Measurements from ENCODE around the gene TMEM242. TPM values are rescaled to one million over a fixed set of nuclear protein-coding genes. Genes with fewer than 3 reads are reported as not detected.

Gene TMEM242
- total and polyA plus RNA-seq, 2 of the 4 experiments (the other 2 are of a cell fraction): 2.3 to 4.6 TPM

- peaks cover 10 to 27% of the 10 kb centered on the region in 2 experiments; a peak in 3 of 4 replicates for H3K79me1 ChIP-seq (ENCODE audit: low read depth in 1 of 2, low read length in 2 of 2)
- no peak overlapping the region for H2AFZ ChIP-seq (replicated peaks; ENCODE audit: low read length, poor library complexity)
- H2BK120ac ChIP-seq (ENCODE audit: low read depth, low read length): no peak overlapping the region
- no peak overlapping the region for H2AK9ac ChIP-seq (replicated peaks; ENCODE audit: low read depth, low read length, poor library complexity)
- no peaks in the 10 kb centered on the region for H3K9me3 ChIP-seq (ENCODE audit: control insufficient read depth, insufficient read depth, low read length)
- H3K36me3 ChIP-seq (ENCODE audit: control insufficient read depth, insufficient read depth, low read length): 0 out of 2 replicates have a peak, but pooled peaks cover 1% of the 10 kb centered on the region
- no peak overlapping the region for H4K8ac ChIP-seq (ENCODE audit: low read depth in 2 of 2, low read length in 2 of 2)
- no peak overlapping the region for H2AK5ac ChIP-seq (ENCODE audit: low read depth, low read length)
- intact Hi-C loops (cut with micrococcal nuclease) (no loop called here), in situ Hi-C loops (cut with MboI; ENCODE audit: low sequenced_read_pairs) (no loop called here), dilution Hi-C loops (cut with HindIII; ENCODE audit: low sequenced_read_pairs, unreplicated experiment) (no loop called here)
- H3K9ac ChIP-seq (ENCODE audit: low read depth, low read length): no peak overlapping the region
- H3K14ac ChIP-seq (replicated peaks; ENCODE audit: low read depth, low read length): no peak overlapping the region
- no peak overlapping the region for H3K23ac ChIP-seq (ENCODE audit: low read depth, low read length)
- H3K18ac ChIP-seq (ENCODE audit: low read depth, low read length): no peak overlapping the region
- H3K27me3 ChIP-seq (ENCODE audit: control insufficient read depth, insufficient read depth, low read length): no peaks in the 10 kb centered on the region
- H2BK5ac ChIP-seq (ENCODE audit: low read depth, low read length, poor library complexity, severe bottlenecking): no peak overlapping the region
- ChIA-PET POLR2A (ENCODE audit: unreplicated experiment) (no interaction called here), CTCF (interaction anchor here (0.6 kb wide), 1 partner anchor 17 kb away, joined by 5 read pairs; no protein-coding TSS in a partner anchor)
- H3K27ac ChIP-seq (ENCODE audit: insufficient read depth, low read length): no peak overlapping the region
- H4K5ac ChIP-seq (ENCODE audit: low read depth, low read length): no peak overlapping the region
- TF ChIP-seq BHLHE40 (IDR thresholded peaks at IDR 0.05; ENCODE audit: low read depth, low read length) (no peak), RFX5 (IDR thresholded peaks at IDR 0.05; ENCODE audit: low read depth, low read length) (no peak), CHD1 (IDR thresholded peaks at IDR 0.05; ENCODE audit: low read depth, low read length) (no peak), RCOR1 (IDR thresholded peaks at IDR 0.05; ENCODE audit: insufficient replicate concordance, low read length) (no peak), RAD21 (IDR thresholded peaks at IDR 0.05; ENCODE audit: low read length) (no peak), POLR2A (IDR thresholded peaks at IDR 0.05; ENCODE audit: low read depth, low read length) (no peak), USF2 (IDR thresholded peaks at IDR 0.05; ENCODE audit: low read depth, low read length) (no peak), SMC3 (IDR thresholded peaks at IDR 0.05; ENCODE audit: low read depth, low read length) (no peak), FOS (IDR thresholded peaks at IDR 0.05; ENCODE audit: low read depth, low read length) (no peak), ELK1 (IDR thresholded peaks at IDR 0.05; ENCODE audit: borderline replicate concordance, low read depth, low read length) (no peak), CEBPB (IDR thresholded peaks at IDR 0.05; ENCODE audit: low read depth, low read length) (no peak)
- no peak overlapping the region for H2BK20ac ChIP-seq (ENCODE audit: low read depth, low read length)
- peaks cover 3% of the 10 kb centered on the region; the same call in 1 of the 2 replicates for H3K9me1 ChIP-seq (ENCODE audit: insufficient read depth, low read length)
- no peak overlapping the region for H2BK15ac ChIP-seq (ENCODE audit: low read depth, low read length)
- DNase-seq: no peak
- no peak overlapping the region for H3K4ac ChIP-seq (ENCODE audit: low read depth, low read length)
- no peak overlapping the region for H3K56ac ChIP-seq (ENCODE audit: extremely low read depth, insufficient read depth, low read length)
- no TSS peak for BruUV-seq (replicated peaks)
- H4K91ac ChIP-seq (ENCODE audit: insufficient read depth, low read depth, low read length): no peak overlapping the region
- H3K4me3 ChIP-seq (ENCODE audit: insufficient read depth, low read depth, low read length): no peak overlapping the region
- ATAC-seq (ENCODE audit: low read depth): no peak
- no peaks in the 10 kb centered on the region for H4K20me1 ChIP-seq (ENCODE audit: insufficient read depth, low read length)
- H3K4me2 ChIP-seq (ENCODE audit: low read depth, low read length): no peak overlapping the region
- WGBS, 2 experiments (ENCODE audit: extremely low coverage in 2 of 2, insufficient read length in 1 of 2): 94% methylated on average over 2 of the region's 9 CpGs; no CpG with 5 or more reads in 1 of the 2 experiments
- H3K4me1 ChIP-seq (ENCODE audit: control insufficient read depth, insufficient read depth, low read length): no peaks in the 10 kb centered on the region
These were observed 25.0 kb downstream of the TMEM242 start for GRCh38 chr6:157298216-157298724.
